HCT116 (cell line): Measurements from ENCODE around the gene RPL3. TPM values are rescaled to one million over a fixed set of nuclear protein-coding genes. Genes with fewer than 3 reads are reported as not detected.

Experiments
- ATAC-seq: fragments of 200-7000 bp; cut with Tn5 transposase; 2 replicates; pipeline ENCODE4 v1.9.1; 2020; ENCODE audit warnings: mild to moderate bottlenecking, moderate library complexity
- BruUV-seq: library from RNA; stranded (reverse); fragments of 400-500 nt; replicated peaks from 2 replicates; lab custom pipeline; 2021; lab: Mats Ljungman, UMichigan
- CTCF ChIA-PET: fragments of 300-600 bp; sonication (Branson Sonifier 250); formaldehyde crosslinking; loops from one replicate; lab custom pipeline; 2021; ENCODE audit warnings: antibody characterized with exemption; lab: Charles Lee
- POLR2A ChIA-PET: fragments of 300-600, 350-600 bp; sonication (Branson Sonifier 250); formaldehyde crosslinking; loops from one replicate; lab custom pipeline; 2021; ENCODE audit warnings: antibody characterized with exemption; lab: Charles Lee
- RAD21 ChIA-PET, 2 experiments: fragments of 300-600 bp; sonication (Branson Sonifier 250); formaldehyde crosslinking; loops; one replicate each; lab custom pipeline; 2023; ENCODE audit warnings: low total read pairs in 2 of 2; ENCODE audit not compliant: uncharacterized antibody in 2 of 2, unreplicated experiment in 2 of 2, low non-redundant PET in 1 of 2; lab: Charles Lee
- DNase-seq: peaks from one replicate; pipeline ENCODE4 v3.0.0-alpha.2; 2010; ENCODE audit warnings: low read depth, low spot score
- H2AFZ ChIP-seq: fragments of 200-600 bp; shearing (Covaris generic), sonication (generic); 2 replicates; pipeline ENCODE4 v1.6.1; 2017; ENCODE audit warnings: low read depth, mixed run types, mixed read lengths, antibody characterized with exemption, low read length; ENCODE audit not compliant: poor library complexity, severe bottlenecking
- H3K27ac ChIP-seq: 2 replicates; pipeline ENCODE4 v1.5.1; 2012; ENCODE audit warnings: low read depth, low read length
- H3K27me3 ChIP-seq: fragments of 200-600 bp; sonication (generic); 2 replicates; pipeline ENCODE4 v1.6.1; 2016; ENCODE audit warnings: mixed run types, low read length, mixed read lengths; ENCODE audit not compliant: insufficient read depth
- H3K36me3 ChIP-seq, 2 experiments: fragments of 200-500 bp in 1 of 2; fragments of 200-600 bp in 1 of 2; sonication (Bioruptor generic) in 1 of 2; sonication (generic) in 1 of 2; 2 replicates each; pipeline versions ENCODE4 v1.5.1 to v1.6.1; 2014 to 2016; ENCODE audit warnings: low read length in 2 of 2, inconsistent platforms in 1 of 2, mixed read lengths in 1 of 2, mixed run types in 1 of 2; ENCODE audit not compliant: insufficient read depth in 2 of 2, control insufficient read depth in 1 of 2
- H3K4me1 ChIP-seq, 2 experiments: fragments of 200-600 bp in 1 of 2; sonication (generic) in 1 of 2; 2 replicates each; pipeline versions ENCODE4 v1.5.1 to v1.6.1; 2012 to 2017; ENCODE audit warnings: low read length in 2 of 2, inconsistent platforms in 1 of 2, mild to moderate bottlenecking in 1 of 2, mixed read lengths in 1 of 2, mixed run types in 1 of 2, moderate library complexity in 1 of 2; ENCODE audit not compliant: insufficient read depth in 2 of 2, control insufficient read depth in 1 of 2
- H3K4me2 ChIP-seq: fragments of 200-600 bp; sonication (generic); 2 replicates; pipeline ENCODE4 v1.6.1; 2017; ENCODE audit warnings: mixed run types, low read length, mixed read lengths
- H3K4me3 ChIP-seq, 2 experiments: fragments of 200-600 bp in 1 of 2; sonication (generic) in 1 of 2; replicated peaks in 1 of 2; 2 replicates each; pipeline ENCODE4 v1.5.1; 2011 to 2016; ENCODE audit warnings: low read length in 2 of 2, control low read depth in 1 of 2, low read depth in 1 of 2, mild to moderate bottlenecking in 1 of 2, mixed read lengths in 1 of 2, mixed run types in 1 of 2
- H3K79me2 ChIP-seq: fragments of 200-600 bp; sonication (generic); 2 replicates; pipeline ENCODE4 v1.6.1; 2017; ENCODE audit warnings: mild to moderate bottlenecking, mixed run types, low read length, moderate library complexity, mixed read lengths; ENCODE audit not compliant: insufficient read depth
- H3K9ac ChIP-seq: fragments of 200-600 bp; sonication (generic); 2 replicates; pipeline ENCODE4 v1.6.1; 2016; ENCODE audit warnings: low read length, mixed read lengths
- H3K9me2 ChIP-seq: fragments of 200-600 bp; sonication (generic), shearing (Covaris generic); 2 replicates; pipeline ENCODE4 v1.6.1; 2017; ENCODE audit warnings: mixed run types, mild to moderate bottlenecking, moderate library complexity; ENCODE audit not compliant: insufficient read depth
- H3K9me3 ChIP-seq, 2 experiments: fragments of 200-500 bp in 1 of 2; fragments of 200-600 bp in 1 of 2; sonication (Bioruptor generic) in 1 of 2; sonication (generic) in 1 of 2; 2 replicates each; pipeline ENCODE4 v1.6.1; 2014 to 2017; ENCODE audit warnings: low read length in 2 of 2, mixed read lengths in 2 of 2, inconsistent platforms in 1 of 2, low read depth in 1 of 2, mild to moderate bottlenecking in 1 of 2, mixed run types in 1 of 2, moderate library complexity in 1 of 2; ENCODE audit not compliant: control insufficient read depth in 1 of 2, insufficient read depth in 1 of 2
- H4K20me1 ChIP-seq: fragments of 200-600 bp; sonication (generic), shearing (Covaris generic); 2 replicates; pipeline ENCODE4 v1.6.1; 2017; ENCODE audit warnings: mixed run types, mild to moderate bottlenecking, moderate library complexity; ENCODE audit not compliant: insufficient read depth
- ATF3 ChIP-seq: IDR thresholded peaks from 2 replicates; pipeline ENCODE4 v1.6.1; 2012
- CBX3 ChIP-seq: IDR thresholded peaks from 2 replicates; pipeline ENCODE4 v1.6.1; 2012; ENCODE audit warnings: low read depth
- CEBPB ChIP-seq: IDR thresholded peaks from 2 replicates; pipeline ENCODE4 v1.6.1; 2012; ENCODE audit warnings: low read depth
- CTCF ChIP-seq, 3 experiments: fragments of 200-600 bp in 1 of 3; sonication (generic) in 1 of 3; IDR thresholded peaks in 2 of 3; conservative IDR thresholded peaks in 1 of 3; 2 replicates each; pipeline ENCODE4 v1.5.1; 2012 to 2017; ENCODE audit warnings: low read depth in 2 of 3, low read length in 2 of 3, antibody characterized with exemption in 1 of 3, borderline replicate concordance in 1 of 3, control low read depth in 1 of 3, mild to moderate bottlenecking in 1 of 3, mixed read lengths in 1 of 3, mixed run types in 1 of 3, moderate library complexity in 1 of 3; ENCODE audit not compliant: insufficient read depth in 1 of 3
- EGR1 ChIP-seq: IDR thresholded peaks from 2 replicates; pipeline ENCODE4 v1.6.1; 2012; ENCODE audit warnings: low read depth
- ELF1 ChIP-seq: IDR thresholded peaks from 2 replicates; pipeline ENCODE4 v1.6.1; 2012; ENCODE audit warnings: low read depth, borderline replicate concordance
- EZH2 ChIP-seq: fragments of 200-600 bp; sonication (generic); IDR thresholded peaks from 2 replicates; pipeline ENCODE4 v1.6.1; 2017; ENCODE audit warnings: antibody characterized with exemption, mixed run types
- EZH2phosphoT487 ChIP-seq: fragments of 200-600 bp; IDR thresholded peaks from 2 replicates; pipeline ENCODE4 v1.6.1; 2018; ENCODE audit warnings: antibody characterized with exemption, borderline replicate concordance
- FOSL1 ChIP-seq: IDR thresholded peaks from 2 replicates; pipeline ENCODE4 v1.6.1; 2012; ENCODE audit warnings: low read depth
- JUND ChIP-seq: IDR thresholded peaks from 2 replicates; pipeline ENCODE4 v1.6.1; 2012
- MAX ChIP-seq: IDR thresholded peaks from 2 replicates; pipeline ENCODE4 v1.6.1; 2012
- RAD21 ChIP-seq: IDR thresholded peaks from 2 replicates; pipeline ENCODE4 v1.6.1; 2012; ENCODE audit warnings: low read depth, mild to moderate bottlenecking
- REST ChIP-seq: IDR thresholded peaks from 2 replicates; pipeline ENCODE4 v1.6.1; 2012; ENCODE audit warnings: low read depth
- SIN3A ChIP-seq: IDR thresholded peaks from 2 replicates; pipeline ENCODE4 v1.6.1; 2012; ENCODE audit warnings: low read depth
- SRF ChIP-seq: IDR thresholded peaks from 2 replicates; pipeline ENCODE4 v1.6.1; 2012; ENCODE audit warnings: low read depth
- TCF7L2 ChIP-seq: IDR thresholded peaks from 2 replicates; pipeline ENCODE4 v1.7.0; 2011; ENCODE audit warnings: borderline replicate concordance, inconsistent platforms; ENCODE audit not compliant: insufficient read depth, insufficient read length; ENCODE audit errors: extremely low read depth
- YY1 ChIP-seq: IDR thresholded peaks from 2 replicates; pipeline ENCODE4 v1.6.1; 2011; ENCODE audit warnings: low read length, low read depth, moderate library complexity, mild to moderate bottlenecking; ENCODE audit not compliant: insufficient replicate concordance; ENCODE audit errors: extremely low read depth
- ZBTB33 ChIP-seq: IDR thresholded peaks from 2 replicates; pipeline ENCODE4 v1.6.1; 2011; ENCODE audit warnings: mild to moderate bottlenecking, low read length, moderate library complexity; ENCODE audit not compliant: insufficient replicate concordance; ENCODE audit errors: extremely low read depth
- ZFX ChIP-seq: fragments of 450-650 bp; IDR thresholded peaks from 2 replicates; pipeline ENCODE4 v1.6.1; 2017
- ZNF274 ChIP-seq: fragments of 200-500 bp; sonication (Bioruptor generic); IDR thresholded peaks from 2 replicates; pipeline ENCODE4 v1.6.1; 2014; ENCODE audit warnings: mild to moderate bottlenecking, low read depth, low read length, inconsistent platforms
- intact Hi-C: fragments of 100-400 bp; cut with micrococcal nuclease; formaldehyde crosslinking; loops from 2 replicates; pipeline ENCODE4 v1.10.0; 2022
- total RNA-seq: library from RNA; stranded (reverse); gene quantifications from one replicate; pipeline ENCODE4 v1.2.1, GENCODE V29; 2021; ENCODE audit not compliant: unreplicated experiment

Gene RPL3
- total RNA-seq, 1 experiment from 2014 or later = 2,966 TPM

GRCh38 chr22:39359659-39360195 is 40.3 kb upstream of the RPL3 start:
- Histone ChIP-seq H3K27ac (no peak overlapping the region; the same call in 1 of the 2 replicates), H3K4me2 (no peak overlapping the region), H3K27me3 (no peaks in the 10 kb centered on the region), H3K9ac (no peak overlapping the region), H3K36me3 (no peaks in the 10 kb centered on the region), H3K9me2 (no peaks in the 10 kb centered on the region), H3K4me3 (no peak overlapping the region), H3K9me3 (no peaks in the 10 kb centered on the region), H3K79me2 (no peaks in the 10 kb centered on the region), H3K4me1 (peaks cover 18 to 45% of the 10 kb centered on the region in 2 experiments), H2AFZ (no peak overlapping the region), H4K20me1 (no peaks in the 10 kb centered on the region)
- no TSS peak for BruUV-seq
- CTCF ChIA-PET = no interaction called here
- RAD21 ChIA-PET = no interaction called here
- intact Hi-C loops = no loop called here
- no peak for ATAC-seq
- POLR2A ChIA-PET = interaction anchor here (1.1 kb wide), 1 partner anchor 40 kb away, joined by 5 read pairs; the partner anchor contains the start of gene RPL3
- DNase-seq = no peak
- no peak for TF ChIP-seq CTCF (IDR thresholded peaks at IDR 0.05 in 2 of 3, conservative IDR thresholded peaks at IDR 0.05 in 1 of 3; ENCODE audit: borderline replicate concordance in 1 of 3, insufficient read depth in 1 of 3, low read depth in 2 of 3, low read length in 2 of 3)
- TF ChIP-seq EZH2phosphoT487 = no peak
- no peak for TF ChIP-seq MAX
- no peak for TF ChIP-seq ELF1
- TF ChIP-seq SRF = no peak
- no peak for TF ChIP-seq SIN3A
- TF ChIP-seq ZBTB33 = no peak
- no peak for TF ChIP-seq ZNF274
- no peak for TF ChIP-seq TCF7L2
- no peak for TF ChIP-seq RAD21
- TF ChIP-seq EGR1 = no peak
- no peak for TF ChIP-seq JUND
- no peak for TF ChIP-seq EZH2
- no peak for TF ChIP-seq REST
- no peak for TF ChIP-seq CEBPB
- TF ChIP-seq ZFX = no peak
- TF ChIP-seq CBX3 = no peak
- TF ChIP-seq FOSL1 = no peak
- TF ChIP-seq YY1 = no peak
- TF ChIP-seq ATF3 = no peak
- TF ChIP-seq, all 23 proteins: peak for 0
